Measurements from ENCODE around the gene PLOD1.
"Not testable (repeated sequence)": the region's sequence is repeated elsewhere in the genome, so short reads cannot be mapped to it uniquely, and the experiment has no call there.

Gene PLOD1

GRCh38 chr1:11935057-11935412 is 518 bp downstream of the PLOD1 start:
- no peak for TF ChIP-seq CTCF (IDR thresholded peaks at IDR 0.05; ENCODE audit: insufficient read depth, missing control alignments)
- DNase-seq (ENCODE audit: insufficient read length, low spot score) = no peak
- no peak for FAIRE-seq

- FAIRE-seq; DNase-seq (ENCODE audit: insufficient read length, low spot score): not testable (repeated sequence)
Measured at GRCh38 chr1:11935733-11936132, 1.2 kb downstream of the PLOD1 start.

GRCh38 chr1:11938722-11939526 is 4.4 kb downstream of the PLOD1 start:
- no peak for TF ChIP-seq CTCF (IDR thresholded peaks at IDR 0.05; ENCODE audit: insufficient read depth, missing control alignments)
- no peak for FAIRE-seq
- DNase-seq (ENCODE audit: insufficient read length, low spot score) = no peak

- not testable (repeated sequence) for DNase-seq (ENCODE audit: insufficient read length, low spot score); FAIRE-seq
Measured at GRCh38 chr1:11939794-11940193, 5.3 kb downstream of the PLOD1 start.

GRCh38 chr1:11940260-11940921 is 5.9 kb downstream of the PLOD1 start:
- no peak for FAIRE-seq
- no peak for TF ChIP-seq CTCF (IDR thresholded peaks at IDR 0.05; ENCODE audit: insufficient read depth, missing control alignments)

GRCh38 chr1:11942280-11942679 is 7.8 kb downstream of the PLOD1 start:
- TF ChIP-seq CTCF (IDR thresholded peaks at IDR 0.05; ENCODE audit: insufficient read depth, missing control alignments) = no peak
- DNase-seq (ENCODE audit: insufficient read length, low spot score) = no peak
- no peak for FAIRE-seq

More at GRCh38 chr1:11940260-11940921, 5.9 kb downstream of the PLOD1 start:
- no peak for DNase-seq (ENCODE audit: insufficient read length, low spot score)

GRCh38 chr1:11943619-11944018 is 9.1 kb downstream of the PLOD1 start:
- FAIRE-seq = no peak
- no peak for DNase-seq (ENCODE audit: insufficient read length, low spot score)
- no peak for TF ChIP-seq CTCF (IDR thresholded peaks at IDR 0.05; ENCODE audit: insufficient read depth, missing control alignments)

- DNase-seq (ENCODE audit: insufficient read length, low spot score) = no peak
- no peak for FAIRE-seq
- no peak for TF ChIP-seq CTCF (IDR thresholded peaks at IDR 0.05; ENCODE audit: insufficient read depth, missing control alignments)
Measured at GRCh38 chr1:11944358-11944931, 9.9 kb downstream of the PLOD1 start.
